Spleen (tissue), 11 donors: ENCODE results near the gene WDR70. TPM values are rescaled to one million over a fixed set of nuclear protein-coding genes. Genes with fewer than 3 reads are reported as not detected.
A peak's percentile ranks its signal among the peaks of the same experiment; 100 is the strongest.

Source experiments
- DNase-seq: peaks from one replicate; pipeline ENCODE4 v3.0.0-alpha.2; 2020
- H3K27ac ChIP-seq, 8 donors: fragments of 200-600 bp; sonication (generic) in 7 of 8; 1 replicate in 4 of 8; 2 replicates in 4 of 8; pipeline versions ENCODE4 v1.5.0 to v1.8.0; 2016 to 2021; ENCODE audit warnings: inconsistent platforms in 4 of 8, mild to moderate bottlenecking in 4 of 8, moderate library complexity in 1 of 8
- H3K27me3 ChIP-seq, 7 donors: fragments of 200-600 bp; sonication (generic) in 6 of 7; replicated peaks in 1 of 7; 1 replicate in 4 of 7; 2 replicates in 3 of 7; pipeline versions ENCODE4 v1.5.0 to v1.8.0; 2016 to 2021; ENCODE audit warnings: inconsistent platforms in 3 of 7, mild to moderate bottlenecking in 1 of 7
- H3K36me3 ChIP-seq, 6 donors: fragments of 200-600 bp; sonication (generic) in 5 of 6; 1 replicate in 4 of 6; 2 replicates in 2 of 6; pipeline versions ENCODE4 v1.5.0 to v1.8.0; 2016 to 2021; ENCODE audit warnings: inconsistent platforms in 2 of 6
- H3K4me1 ChIP-seq, 6 donors: fragments of 200-600 bp; sonication (generic) in 5 of 6; 1 replicate in 3 of 6; 2 replicates in 3 of 6; pipeline versions ENCODE4 v1.5.0 to v1.8.0; 2016 to 2021; ENCODE audit warnings: inconsistent platforms in 3 of 6
- H3K4me3 ChIP-seq, 8 donors: fragments of 200-600 bp; sonication (generic) in 7 of 8; 1 replicate in 4 of 8; 2 replicates in 4 of 8; pipeline versions ENCODE4 v1.5.0 to v1.8.0; 2016 to 2021; ENCODE audit warnings: inconsistent platforms in 4 of 8, mild to moderate bottlenecking in 4 of 8, moderate library complexity in 2 of 8
- H3K9me3 ChIP-seq, 8 donors: fragments of 200-600 bp; sonication (generic) in 7 of 8; 1 replicate in 4 of 8; 2 replicates in 4 of 8; pipeline versions ENCODE4 v1.5.0 to v1.8.0; 2016 to 2021; ENCODE audit warnings: inconsistent platforms in 4 of 8
- POLR2A ChIP-seq, 3 donors: fragments of 450-650 bp; IDR thresholded peaks; one replicate each; pipeline ENCODE4 v1.5.1; 2017; ENCODE audit warnings: antibody characterized with exemption in 3 of 3, mild to moderate bottlenecking in 1 of 3
- POLR2AphosphoS5 ChIP-seq, 3 donors: sonication (generic); formaldehyde crosslinking; IDR thresholded peaks; one replicate each; pipeline ENCODE4 v1.5.1; 2017; ENCODE audit warnings: antibody characterized with exemption in 3 of 3
- WGBS, 5 donors: extraction: QIAGEN DNeasy Blood & Tissue Kit in 3 of 5; methylation state at CpG; one replicate each; pipeline versions ENCODE4 v1.1.5 to v1.1.7; 2013 to 2018; 5-methylcytosine and 5-hydroxymethylcytosine counted together
- intact Hi-C: fragments of 100-400 bp; cut with DNase I; formaldehyde crosslinking; loops from one replicate; pipeline ENCODE4 v1.15.0; 2023; ENCODE audit warnings: low total_unique reads
- polyA plus RNA-seq, 3 donors: library from polyadenylated mRNA; stranded (reverse); fragments of 200-250 nt; gene quantifications; one replicate each; pipeline ENCODE4 v1.2.1, GENCODE V29; 2013
- total RNA-seq, 7 donors: library from RNA; depleted of rRNA in 3 of 7; stranded (reverse); fragments of >200 nt in 3 of 7; fragmentation: NEBNext Ultra II Directional in 4 of 7; extraction: Animal tissue kit (Norgen Biotek cat#: 25700) in 4 of 7; gene quantifications; one replicate each; pipeline versions ENCODE4 v1.1.0 to v1.2.1, GENCODE V29; 2016 to 2021
- TF ChIP-seq, protein P1 (sequence below), 11 experiments: fragments of 200-600 bp in 7 of 11; fragments of 450-650 bp in 4 of 11; sonication (generic) in 4 of 11; IDR thresholded peaks in 8 of 11; conservative IDR thresholded peaks in 3 of 11; 1 replicate in 7 of 11; 2 replicates in 4 of 11; pipeline versions ENCODE4 v1.4.0 to v1.8.0; 2016 to 2021; ENCODE audit warnings: antibody characterized with exemption in 11 of 11, inconsistent platforms in 4 of 11, mild to moderate bottlenecking in 1 of 11
- donor health status: healthy with polysubstance abuse.
- donor health status: DM: no; HTN: no; CAD: no; lungs with moderate emphysema.
- donor health status: DM: no; HTN: no; CAD: no.
- donor health status: Bipolar disorder and iron deficiency.
- donor health status: healthy.
- donor health status: DM: no; HTN: no; CAD: no.
- donor health status: DM: yes; HTN: yes; CAD: no.

The WDR70 gene
- total and polyA plus RNA-seq, 10 donors: 24.7 to 51.7 (median 33.4) TPM

DNA sequence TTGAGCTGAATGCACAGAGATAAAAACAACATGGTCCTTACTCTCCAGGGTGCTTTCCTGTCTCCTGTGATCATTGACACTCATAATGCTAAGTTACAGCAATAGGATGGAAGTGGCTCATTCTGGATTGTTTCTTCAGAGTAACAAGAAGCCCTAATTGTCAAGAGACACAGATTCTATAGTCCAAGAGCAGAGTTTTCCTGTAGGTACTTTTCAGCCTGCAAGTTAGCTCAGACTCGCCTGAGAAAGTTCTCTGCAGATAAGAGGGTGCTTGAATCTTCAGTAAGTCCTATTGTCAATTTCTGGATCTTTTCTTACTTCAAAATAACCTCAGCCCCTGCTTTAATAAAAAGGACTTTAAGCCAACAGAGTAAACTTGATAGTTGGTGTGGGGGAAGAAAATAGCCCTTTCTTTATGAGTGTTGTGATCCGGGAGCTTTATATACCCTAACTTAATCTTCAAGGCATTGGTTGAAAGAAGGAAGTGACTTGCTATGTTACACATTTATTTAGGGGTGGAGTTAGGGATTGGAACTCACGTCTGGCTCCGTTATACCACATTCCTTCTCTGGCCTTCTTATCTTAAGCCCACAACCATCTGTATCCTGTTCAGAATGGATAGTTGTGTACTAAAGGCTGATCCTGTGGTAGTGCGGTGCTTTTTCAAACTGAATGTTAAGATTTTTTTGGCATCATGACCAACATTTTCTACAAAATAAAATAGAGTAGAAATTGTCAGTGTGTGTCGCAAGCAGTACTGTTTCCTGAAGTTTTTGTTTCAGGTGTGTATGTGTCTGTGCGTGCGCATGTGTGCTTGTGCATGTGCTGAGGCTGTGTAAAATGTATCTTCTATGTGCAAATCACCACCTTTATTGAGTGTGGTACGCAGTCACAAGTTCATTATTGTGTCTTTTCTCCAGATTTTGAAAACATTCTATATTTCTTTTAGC, 173.9 kb downstream of the WDR70 start:
- WGBS, 5 donors: 25 to 51% (median 37%) methylated on average over 9 of the region's 9 CpGs
- no peaks in the 10 kb centered on the region for H3K9me3 ChIP-seq
- H3K27ac ChIP-seq: peak overlapping the region in 6 of 8 donors; percentile 27 to 62 (median 49)
- H3K4me1 ChIP-seq: peaks cover 0 to 14% (median 4%) of the 10 kb centered on the region in 6 donors
- intact Hi-C loops: no loop called here
- H3K4me3 ChIP-seq: no peak overlapping the region
- no peak for DNase-seq
- H3K36me3 ChIP-seq: no peaks in the 10 kb centered on the region
- no peaks in the 10 kb centered on the region for H3K27me3 ChIP-seq
- no peak for TF ChIP-seq POLR2A (IDR thresholded peaks at IDR 0.05)
- TF ChIP-seq POLR2AphosphoS5 (IDR thresholded peaks at IDR 0.05): peak in 1 of 3 donors; percentile 55

DNA sequence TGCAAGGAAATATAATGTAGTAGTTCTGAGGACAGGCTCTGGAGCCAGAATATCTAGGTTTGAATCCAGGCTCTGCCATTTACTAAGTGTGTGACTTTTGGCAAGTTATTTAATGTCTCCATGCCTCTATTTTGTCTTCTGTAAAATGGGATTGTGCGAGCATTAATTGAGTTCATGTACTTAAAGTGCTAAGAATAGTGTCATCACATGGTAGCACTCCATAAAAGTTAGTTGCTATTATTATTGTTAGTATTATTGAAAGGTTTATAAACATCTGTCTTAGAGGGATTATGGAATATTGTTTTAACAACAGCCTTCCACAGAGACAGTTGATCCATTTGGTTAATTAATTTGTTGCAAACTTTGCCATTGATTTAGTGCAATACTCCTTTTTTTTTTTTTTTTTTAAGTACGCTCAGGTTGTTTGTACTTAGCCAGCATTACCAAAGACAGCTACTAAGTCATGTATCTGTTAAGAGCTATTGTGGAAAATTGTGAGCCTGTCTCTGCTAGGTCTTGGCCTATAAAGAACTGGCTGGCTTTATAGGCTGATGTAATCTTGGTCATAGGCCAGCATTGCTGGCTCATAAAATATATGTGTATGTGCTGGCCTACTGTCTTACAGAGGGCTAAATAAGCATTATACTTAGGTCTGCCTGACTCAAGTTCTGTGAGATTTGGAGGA, 174.7 kb downstream of the WDR70 start:
- TF ChIP-seq, protein P1, sequence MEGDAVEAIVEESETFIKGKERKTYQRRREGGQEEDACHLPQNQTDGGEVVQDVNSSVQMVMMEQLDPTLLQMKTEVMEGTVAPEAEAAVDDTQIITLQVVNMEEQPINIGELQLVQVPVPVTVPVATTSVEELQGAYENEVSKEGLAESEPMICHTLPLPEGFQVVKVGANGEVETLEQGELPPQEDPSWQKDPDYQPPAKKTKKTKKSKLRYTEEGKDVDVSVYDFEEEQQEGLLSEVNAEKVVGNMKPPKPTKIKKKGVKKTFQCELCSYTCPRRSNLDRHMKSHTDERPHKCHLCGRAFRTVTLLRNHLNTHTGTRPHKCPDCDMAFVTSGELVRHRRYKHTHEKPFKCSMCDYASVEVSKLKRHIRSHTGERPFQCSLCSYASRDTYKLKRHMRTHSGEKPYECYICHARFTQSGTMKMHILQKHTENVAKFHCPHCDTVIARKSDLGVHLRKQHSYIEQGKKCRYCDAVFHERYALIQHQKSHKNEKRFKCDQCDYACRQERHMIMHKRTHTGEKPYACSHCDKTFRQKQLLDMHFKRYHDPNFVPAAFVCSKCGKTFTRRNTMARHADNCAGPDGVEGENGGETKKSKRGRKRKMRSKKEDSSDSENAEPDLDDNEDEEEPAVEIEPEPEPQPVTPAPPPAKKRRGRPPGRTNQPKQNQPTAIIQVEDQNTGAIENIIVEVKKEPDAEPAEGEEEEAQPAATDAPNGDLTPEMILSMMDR (IDR thresholded peaks at IDR 0.05 in 8 of 11, conservative IDR thresholded peaks at IDR 0.05 in 3 of 11): no peak
- no peak for TF ChIP-seq POLR2AphosphoS5 (IDR thresholded peaks at IDR 0.05)
- no peak for TF ChIP-seq POLR2A (IDR thresholded peaks at IDR 0.05)
- 91 to 98% (median 97%) methylated on average over 2 of the region's 2 CpGs for WGBS, 5 donors
- H3K9me3 ChIP-seq: no peaks in the 10 kb centered on the region
- peak overlapping the region in 5 of 8 donors; percentile 27 to 62 (median 53) for H3K27ac ChIP-seq
- H3K4me1 ChIP-seq: peaks cover 0 to 14% (median 4%) of the 10 kb centered on the region in 6 donors
- no peak for DNase-seq
- intact Hi-C loops: no loop called here
- H3K36me3 ChIP-seq: no peaks in the 10 kb centered on the region
- H3K4me3 ChIP-seq: no peak overlapping the region
- no peaks in the 10 kb centered on the region for H3K27me3 ChIP-seq

DNA sequence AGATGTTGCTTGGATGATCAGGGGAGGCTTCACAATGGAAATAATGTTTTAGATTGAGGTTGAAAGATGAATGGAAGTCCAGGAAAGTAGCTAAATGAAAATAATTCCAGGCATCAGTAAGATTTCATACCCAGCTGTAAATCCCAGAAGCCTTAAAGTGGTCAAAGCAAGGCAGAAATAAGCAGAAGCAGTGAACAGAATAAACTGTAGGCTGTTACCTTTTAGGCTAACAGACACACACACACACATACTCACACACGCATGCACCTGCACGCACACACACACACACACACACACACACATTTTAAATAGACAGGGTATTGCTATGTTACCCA, 175.3 kb downstream of the WDR70 start:
- H3K27ac ChIP-seq: no peak overlapping the region
- WGBS, 5 donors: 60 to 100% (median 78%) methylated on average over 2 of the region's 2 CpGs
- TF ChIP-seq POLR2A (IDR thresholded peaks at IDR 0.05) (no peak), POLR2AphosphoS5 (IDR thresholded peaks at IDR 0.05) (no peak)
- TF ChIP-seq, protein P1 (IDR thresholded peaks at IDR 0.05 in 8 of 11, conservative IDR thresholded peaks at IDR 0.05 in 3 of 11): no peak

GRCh38 chr5:37554938-37555337, 175.8 kb downstream of the WDR70 start:
- no peak for DNase-seq
- Histone ChIP-seq H3K4me1 (peaks cover 0 to 14% (median 4%) of the 10 kb centered on the region in 6 donors), H3K27me3 (no peaks in the 10 kb centered on the region), H3K4me3 (no peak overlapping the region), H3K9me3 (no peaks in the 10 kb centered on the region), H3K27ac (no peak overlapping the region), H3K36me3 (no peaks in the 10 kb centered on the region)
- no peak for TF ChIP-seq POLR2AphosphoS5 (IDR thresholded peaks at IDR 0.05)
- no peak for TF ChIP-seq POLR2A (IDR thresholded peaks at IDR 0.05)
- TF ChIP-seq, protein P1 (IDR thresholded peaks at IDR 0.05 in 8 of 11, conservative IDR thresholded peaks at IDR 0.05 in 3 of 11): peak in 6 of 11 experiments; percentile 16 to 54 (median 38)
- intact Hi-C loops: no loop called here
- WGBS, 5 donors: 2 to 67% (median 20%) methylated on average over 1 of the region's 1 CpG

More for the DNA sequence above, 175.3 kb downstream of the WDR70 start:
- Histone ChIP-seq H3K4me1 (peaks cover 0 to 14% (median 4%) of the 10 kb centered on the region in 6 donors), H3K36me3 (no peaks in the 10 kb centered on the region), H3K9me3 (no peaks in the 10 kb centered on the region), H3K27me3 (no peaks in the 10 kb centered on the region), H3K4me3 (no peak overlapping the region)
- DNase-seq: no peak
- intact Hi-C loops: no loop called here
